HepG2 (cell line): ENCODE results near the gene GABRG3. TPM values are rescaled to one million over a fixed set of nuclear protein-coding genes. Genes with fewer than 3 reads are reported as not detected.

Experiments
- ATAC-seq: fragments of 200-7000 bp; cut with Tn5 transposase; 3 replicates; pipeline ENCODE4 v1.9.1; 2020; ENCODE audit warnings: mild to moderate bottlenecking, moderate library complexity
- BruUV-seq: library from RNA; stranded (reverse); fragments of 400-500 nt; replicated peaks from 2 replicates; lab custom pipeline; 2021; lab: Mats Ljungman, UMichigan
- CTCF ChIA-PET: fragments of 300-600 bp; formaldehyde crosslinking; extraction: SDS; loops from one replicate; lab custom pipeline; 2021; ENCODE audit warnings: low total read pairs, inconsistent platforms, low intra/inter-chr PET ratio; lab: Yijun Ruan, JAX
- POLR2A ChIA-PET: fragments of 350-600 bp; sonication (Branson Sonifier 250); formaldehyde crosslinking; loops from one replicate; lab custom pipeline; 2020; ENCODE audit warnings: antibody characterized with exemption, inconsistent platforms; lab: Yijun Ruan, JAX
- DNase-seq: peaks from one replicate; pipeline ENCODE4 v3.0.0-alpha.2; 2015; ENCODE audit warnings: low spot score
- FAIRE-seq: peaks from 3 replicates; lab custom pipeline; 2011; peaks lifted over from hg19 to GRCh38; lab: Jason Lieb, UNC
- H2AFZ ChIP-seq: one replicate; pipeline ENCODE4 v1.6.1; 2011; ENCODE audit warnings: low read length, inconsistent platforms
- H3K27ac ChIP-seq: fragments of 300-600 bp; 3 replicates; pipeline ENCODE4 v1.8.0; 2011; ENCODE audit warnings: mixed run types, mild to moderate bottlenecking, mixed read lengths, low read length, inconsistent platforms; ENCODE audit not compliant: insufficient read depth; ENCODE audit errors: extremely low read length
- H3K27me3 ChIP-seq, 2 experiments: fragments of 200-600 bp in 1 of 2; 2 replicates in 1 of 2; 3 replicates in 1 of 2; pipeline versions ENCODE4 v1.6.0 to v1.8.0; 2011; ENCODE audit warnings: low read length in 2 of 2, mild to moderate bottlenecking in 2 of 2, moderate library complexity in 2 of 2, inconsistent platforms in 1 of 2; ENCODE audit not compliant: insufficient read depth in 2 of 2, control insufficient read depth in 1 of 2
- H3K36me3 ChIP-seq, 2 experiments: fragments of 200-600 bp in 1 of 2; replicated peaks in 1 of 2; 2 replicates in 1 of 2; 3 replicates in 1 of 2; pipeline versions ENCODE4 v1.5.1 to v1.8.0; 2011; ENCODE audit warnings: low read length in 2 of 2, inconsistent platforms in 1 of 2; ENCODE audit not compliant: insufficient read depth in 2 of 2, control insufficient read depth in 1 of 2
- H3K4me1 ChIP-seq: 2 replicates; pipeline ENCODE4 v1.5.1; 2012; ENCODE audit warnings: low read length, inconsistent platforms; ENCODE audit not compliant: insufficient read depth
- H3K4me2 ChIP-seq: 2 replicates; pipeline ENCODE4 v1.6.0; 2011; ENCODE audit warnings: low read depth, low read length, inconsistent platforms
- H3K4me3 ChIP-seq, 3 experiments: fragments of 200-600 bp in 1 of 3; sonication (generic), shearing (Covaris generic) in 1 of 3; replicated peaks in 1 of 3; 2 replicates each; pipeline ENCODE4 v1.5.1; 2011 to 2016; ENCODE audit warnings: low read length in 3 of 3, inconsistent platforms in 2 of 3, low read depth in 2 of 3, mild to moderate bottlenecking in 2 of 3, control low read depth in 1 of 3, mixed read lengths in 1 of 3; ENCODE audit not compliant: insufficient read depth in 1 of 3
- H3K79me2 ChIP-seq: one replicate; pipeline ENCODE4 v1.6.1; 2011; ENCODE audit warnings: low read length, inconsistent platforms; ENCODE audit not compliant: insufficient read depth
- H3K9ac ChIP-seq: 2 replicates; pipeline ENCODE4 v1.6.0; 2011; ENCODE audit warnings: mild to moderate bottlenecking, low read depth, low read length, inconsistent platforms; ENCODE audit not compliant: insufficient read depth
- H3K9me3 ChIP-seq: 2 replicates; pipeline ENCODE4 v1.5.1; 2012; ENCODE audit warnings: mild to moderate bottlenecking, low read length
- H4K20me1 ChIP-seq: 2 replicates; pipeline ENCODE4 v1.6.0; 2011; ENCODE audit warnings: inconsistent platforms, mild to moderate bottlenecking, low read length, moderate library complexity; ENCODE audit not compliant: insufficient read depth
- EHMT2 ChIP-seq: fragments of 200-600 bp; sonication (generic); IDR thresholded peaks from 2 replicates; pipeline ENCODE4 v1.7.0; 2017; ENCODE audit warnings: antibody characterized with exemption, low read depth, low read length, borderline replicate concordance
- GLI4 ChIP-seq: sonication (generic); formaldehyde crosslinking; IDR thresholded peaks from 2 replicates; pipeline ENCODE4 v1.5.1; 2020; ENCODE audit warnings: missing genetic modification reagents, mild to moderate bottlenecking, moderate library complexity, borderline replicate concordance
- HMGXB3 ChIP-seq: sonication (generic); formaldehyde crosslinking; IDR thresholded peaks from 2 replicates; pipeline ENCODE4 v1.4.0; 2020; ENCODE audit warnings: missing genetic modification reagents, borderline replicate concordance
- KDM3A ChIP-seq: IDR thresholded peaks from 2 replicates; pipeline ENCODE4 v1.6.1; 2018; ENCODE audit warnings: low read depth, missing compliant biosample characterization
- MEIS1 ChIP-seq: sonication (generic); formaldehyde crosslinking; IDR thresholded peaks from 2 replicates; pipeline ENCODE4 v1.9.0; 2021; ENCODE audit warnings: mild to moderate bottlenecking, missing genetic modification reagents, moderate library complexity, borderline replicate concordance
- NFE2 ChIP-seq: sonication (generic); formaldehyde crosslinking; IDR thresholded peaks from 2 replicates; pipeline ENCODE4 v1.4.0; 2020; ENCODE audit warnings: missing genetic modification reagents
- RBM22 ChIP-seq: fragments of 200-400 bp; formaldehyde crosslinking; optimal IDR thresholded peaks from 2 replicates; pipeline ENCODE3; 2017; ENCODE audit warnings: mild to moderate bottlenecking, low read length, moderate library complexity
- THAP11 ChIP-seq: IDR thresholded peaks from 2 replicates; pipeline ENCODE4 v1.6.1; 2016; ENCODE audit warnings: missing biosample characterization, missing genetic modification reagents
- ZHX1 ChIP-seq: sonication (generic); formaldehyde crosslinking; IDR thresholded peaks from 2 replicates; pipeline ENCODE4 v1.8.1; 2022; ENCODE audit warnings: low read depth, mild to moderate bottlenecking, missing genetic modification reagents
- ZNF160 ChIP-seq: sonication (generic); formaldehyde crosslinking; IDR thresholded peaks from 2 replicates; pipeline ENCODE4 v1.8.0; 2022; ENCODE audit warnings: mild to moderate bottlenecking, inconsistent platforms, missing genetic modification reagents
- ZNF251 ChIP-seq: sonication (generic); formaldehyde crosslinking; IDR thresholded peaks from 2 replicates; pipeline ENCODE4 v1.9.0; 2021; ENCODE audit warnings: mild to moderate bottlenecking, missing genetic modification reagents
- ZNF260 ChIP-seq: sonication (generic); formaldehyde crosslinking; IDR thresholded peaks from 2 replicates; pipeline ENCODE4 v1.4.0; 2020; ENCODE audit warnings: missing genetic modification reagents, low read depth, mild to moderate bottlenecking, borderline replicate concordance
- ZNF264 ChIP-seq: sonication (generic); formaldehyde crosslinking; IDR thresholded peaks from 2 replicates; pipeline ENCODE4 v1.4.0; 2020; ENCODE audit warnings: missing genetic modification reagents
- ZNF296 ChIP-seq: sonication (generic); formaldehyde crosslinking; conservative IDR thresholded peaks from 2 replicates; pipeline ENCODE4 v1.5.0; 2020; ENCODE audit warnings: mild to moderate bottlenecking, missing genetic modification reagents
- ZNF441 ChIP-seq: sonication (generic); formaldehyde crosslinking; IDR thresholded peaks from 2 replicates; pipeline ENCODE4 v1.7.0; 2021; ENCODE audit warnings: missing genetic modification reagents, borderline replicate concordance
- ZNF577 ChIP-seq: sonication (generic); formaldehyde crosslinking; IDR thresholded peaks from 2 replicates; pipeline ENCODE4 v1.4.0; 2020; ENCODE audit warnings: mild to moderate bottlenecking, low read depth, missing genetic modification reagents, borderline replicate concordance
- ZNF605 ChIP-seq: sonication (generic); formaldehyde crosslinking; IDR thresholded peaks from 2 replicates; pipeline ENCODE4 v1.8.0; 2022; ENCODE audit warnings: mild to moderate bottlenecking, missing genetic modification reagents
- ZNF740 ChIP-seq: sonication (generic); formaldehyde crosslinking; IDR thresholded peaks from 2 replicates; pipeline ENCODE4 v1.4.0; 2020; ENCODE audit warnings: missing genetic modification reagents
- WGBS: methylation state at CpG from one replicate; pipeline ENCODE4 v1.1.6; 2017; ENCODE audit warnings: low lambda C conversion rate; 5-methylcytosine and 5-hydroxymethylcytosine counted together
- in situ Hi-C: cut with HindIII; loops from 2 replicates; pipeline ENCODE4 v1.10.0; 2017; ENCODE audit warnings: low pct_unique_long_range_greater_than_20kb; ENCODE audit not compliant: extremely low pct_ligation_motif_present
- intact Hi-C: fragments of 100-400 bp; cut with micrococcal nuclease; formaldehyde crosslinking; loops from one replicate; pipeline ENCODE4 v1.10.0; 2022; ENCODE audit not compliant: unreplicated experiment
- polyA plus RNA-seq, 8 experiments: library from polyadenylated mRNA; depleted of rRNA in 3 of 8; stranded (reverse) in 7 of 8; unstranded in 1 of 8; fragments of >200 nt; fragmentation: Illumina TruSeq in 4 of 8; extraction: Trizol in 4 of 8; gene quantifications; 2 replicates each; pipeline versions ENCODE4 v1.2.1 to v1.2.3, GENCODE V29; 2011 to 2016; ENCODE audit warnings: low read depth in 4 of 8, missing spikeins in 1 of 8, mixed read lengths in 1 of 8; ENCODE audit not compliant: insufficient read depth in 1 of 8
- total RNA-seq, 5 experiments: library from RNA; depleted of rRNA; stranded (reverse); fragments of >200 nt; fragmentation: Illumina TruSeq; extraction: Trizol; gene quantifications; 2 replicates each; pipeline ENCODE4 v1.2.3, GENCODE V29; 2016; ENCODE audit warnings: low read depth in 1 of 5

GABRG3 gene
- total and polyA plus RNA-seq, 2 of the 13 experiments (the other 11 are each of a cell fraction or from before 2014, with no cell fraction given), result not detected

GRCh38 chr15:27361438-27361837 lies 390.5 kb downstream of the GABRG3 start (continued):
- TF ChIP-seq ZNF264 (CRISPR knock-in tag), result no peak
- TF ChIP-seq NFE2, result no peak
- no peak for TF ChIP-seq ZNF260 (CRISPR knock-in tag)
- TF ChIP-seq THAP11 (CRISPR knock-in tag), result no peak
- no peak for TF ChIP-seq EHMT2
- no peak for TF ChIP-seq ZNF740 (CRISPR knock-in tag)

GRCh38 chr15:27365456-27365855 lies 394.5 kb downstream of the GABRG3 start:
- 0 out of 5 replicates have a peak, but pooled peaks cover 0 to 3% of the 10 kb centered on the region in 2 experiments for H3K27me3 ChIP-seq
- H3K4me1 ChIP-seq, result no peaks in the 10 kb centered on the region
- no peak overlapping the region for H3K4me2 ChIP-seq
- H3K27ac ChIP-seq, result no peak overlapping the region
- no peak overlapping the region for H3K4me3 ChIP-seq
- no peak for ATAC-seq
- ChIA-PET POLR2A (no interaction called here), CTCF (no interaction called here)
- no peaks in the 10 kb centered on the region for H3K79me2 ChIP-seq
- no peak overlapping the region for H3K9ac ChIP-seq
- 8% methylated on average over 2 of the region's 2 CpGs for WGBS
- intact Hi-C loops, result no loop called here
- in situ Hi-C loops, result no loop called here
- no peaks in the 10 kb centered on the region for H3K36me3 ChIP-seq
- H4K20me1 ChIP-seq, result no peaks in the 10 kb centered on the region
- no TSS peak for BruUV-seq
- H3K9me3 ChIP-seq, result no peaks in the 10 kb centered on the region
- no peak for FAIRE-seq
- no peak overlapping the region for H2AFZ ChIP-seq
- no peak for DNase-seq
- TF ChIP-seq ZHX1 (CRISPR knock-in tag) (no peak), HMGXB3 (CRISPR knock-in tag) (no peak), ZNF577 (CRISPR knock-in tag) (no peak), ZNF296 (no peak), ZNF441 (CRISPR knock-in tag) (no peak), GLI4 (CRISPR knock-in tag) (no peak), ZNF251 (no peak), RBM22 (no peak), MEIS1 (no peak), KDM3A (CRISPR knock-in tag) (no peak), ZNF605 (no peak), ZNF160 (CRISPR knock-in tag) (no peak)
